ENCODE measurements around the gene B3GAT3. TPM values are rescaled to one million over a fixed set of nuclear protein-coding genes. Genes with fewer than 3 reads are reported as not detected.
A peak's percentile ranks its signal among the peaks of the same experiment; 100 is the strongest.
"Not testable (repeated sequence)": the region's sequence is repeated elsewhere in the genome, so short reads cannot be mapped to it uniquely, and the experiment has no call there.

Gene B3GAT3
- total RNA-seq, 4 donors from 2014 or later: 18.8 to 40.7 (median 23.2) TPM

DNA sequence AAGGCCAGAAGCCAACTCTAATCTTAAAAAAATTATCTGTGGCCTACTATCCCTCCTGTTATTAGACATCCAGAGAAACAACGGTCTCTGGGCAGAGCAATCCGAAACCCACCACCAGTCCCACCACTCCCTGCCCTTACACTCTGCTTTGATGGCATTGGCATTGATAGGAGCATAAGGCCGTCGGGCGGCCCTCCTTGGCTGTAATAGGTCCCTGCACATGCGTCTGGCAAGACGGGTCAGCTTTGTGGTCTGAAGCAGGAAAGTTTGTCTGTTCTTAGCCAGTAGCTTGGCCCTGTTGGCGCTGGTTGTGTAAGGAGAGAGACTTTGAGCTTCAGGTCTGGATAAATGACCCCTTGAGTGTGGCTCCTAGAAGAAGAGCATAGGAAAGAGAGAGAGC is 26.7 kb downstream of the B3GAT3 start:
- DNase-seq (ENCODE audit: low spot score): no peak
- no peak for ATAC-seq (ENCODE audit: low FRiP score)
- TF ChIP-seq, protein P1, sequence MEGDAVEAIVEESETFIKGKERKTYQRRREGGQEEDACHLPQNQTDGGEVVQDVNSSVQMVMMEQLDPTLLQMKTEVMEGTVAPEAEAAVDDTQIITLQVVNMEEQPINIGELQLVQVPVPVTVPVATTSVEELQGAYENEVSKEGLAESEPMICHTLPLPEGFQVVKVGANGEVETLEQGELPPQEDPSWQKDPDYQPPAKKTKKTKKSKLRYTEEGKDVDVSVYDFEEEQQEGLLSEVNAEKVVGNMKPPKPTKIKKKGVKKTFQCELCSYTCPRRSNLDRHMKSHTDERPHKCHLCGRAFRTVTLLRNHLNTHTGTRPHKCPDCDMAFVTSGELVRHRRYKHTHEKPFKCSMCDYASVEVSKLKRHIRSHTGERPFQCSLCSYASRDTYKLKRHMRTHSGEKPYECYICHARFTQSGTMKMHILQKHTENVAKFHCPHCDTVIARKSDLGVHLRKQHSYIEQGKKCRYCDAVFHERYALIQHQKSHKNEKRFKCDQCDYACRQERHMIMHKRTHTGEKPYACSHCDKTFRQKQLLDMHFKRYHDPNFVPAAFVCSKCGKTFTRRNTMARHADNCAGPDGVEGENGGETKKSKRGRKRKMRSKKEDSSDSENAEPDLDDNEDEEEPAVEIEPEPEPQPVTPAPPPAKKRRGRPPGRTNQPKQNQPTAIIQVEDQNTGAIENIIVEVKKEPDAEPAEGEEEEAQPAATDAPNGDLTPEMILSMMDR (IDR thresholded peaks at IDR 0.05): no peak

DNA sequence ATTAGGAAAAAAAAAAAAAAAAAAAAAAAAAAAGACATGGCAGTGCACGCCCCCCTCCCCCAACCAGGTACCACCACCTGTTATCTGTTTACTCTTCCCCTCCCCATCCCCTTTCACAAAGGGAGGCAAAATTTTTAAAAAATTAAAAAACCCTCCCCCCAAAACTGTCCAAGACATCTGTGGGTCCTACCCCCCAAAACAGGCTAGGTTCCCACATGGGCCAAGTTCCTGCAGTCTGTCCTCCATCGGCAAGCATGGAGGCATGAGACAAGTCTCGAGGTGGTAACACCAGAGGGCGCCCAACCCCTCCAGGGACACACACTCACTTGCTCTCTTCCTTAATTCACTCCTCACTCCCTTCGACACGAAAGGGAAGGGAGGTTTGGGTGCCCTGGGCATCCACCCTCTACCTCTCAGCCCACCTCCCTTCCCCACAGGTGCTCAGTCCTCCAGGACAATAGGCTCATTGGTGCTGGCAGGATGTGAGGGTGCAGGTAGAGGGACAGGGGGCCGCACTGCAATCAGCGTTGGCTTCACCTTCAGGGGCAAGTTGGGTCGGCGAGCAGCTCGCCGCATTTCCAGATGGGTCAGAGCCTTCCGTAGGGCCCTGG is 28.2 kb downstream of the B3GAT3 start:
- TF ChIP-seq, protein P1 (IDR thresholded peaks at IDR 0.05): no peak
- DNase-seq (ENCODE audit: low spot score): peak; percentile 77
- no peak for ATAC-seq (ENCODE audit: low FRiP score)

DNA sequence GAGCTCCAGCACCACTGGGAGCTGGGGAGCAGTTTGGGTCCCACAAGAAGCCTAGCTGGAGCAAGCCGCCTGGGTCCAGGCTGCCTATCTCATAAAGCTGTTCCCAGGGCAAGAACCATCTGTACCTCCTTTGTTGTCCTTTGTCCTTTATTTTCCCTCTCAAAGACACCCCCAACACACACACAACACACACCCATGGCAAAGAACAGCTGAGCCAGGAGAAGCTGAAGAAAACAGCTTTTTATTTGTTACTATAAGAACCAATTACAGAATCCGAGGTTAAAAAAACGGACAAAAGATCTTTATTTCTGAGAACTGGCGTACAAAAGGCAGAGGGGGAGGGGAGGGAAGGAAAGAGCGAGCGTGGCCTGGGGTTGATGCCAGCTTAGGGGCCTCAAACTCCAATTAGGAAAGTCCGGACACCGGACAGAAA is 28.8 kb downstream of the B3GAT3 start:
- DNase-seq (ENCODE audit: low spot score): no peak

DNA sequence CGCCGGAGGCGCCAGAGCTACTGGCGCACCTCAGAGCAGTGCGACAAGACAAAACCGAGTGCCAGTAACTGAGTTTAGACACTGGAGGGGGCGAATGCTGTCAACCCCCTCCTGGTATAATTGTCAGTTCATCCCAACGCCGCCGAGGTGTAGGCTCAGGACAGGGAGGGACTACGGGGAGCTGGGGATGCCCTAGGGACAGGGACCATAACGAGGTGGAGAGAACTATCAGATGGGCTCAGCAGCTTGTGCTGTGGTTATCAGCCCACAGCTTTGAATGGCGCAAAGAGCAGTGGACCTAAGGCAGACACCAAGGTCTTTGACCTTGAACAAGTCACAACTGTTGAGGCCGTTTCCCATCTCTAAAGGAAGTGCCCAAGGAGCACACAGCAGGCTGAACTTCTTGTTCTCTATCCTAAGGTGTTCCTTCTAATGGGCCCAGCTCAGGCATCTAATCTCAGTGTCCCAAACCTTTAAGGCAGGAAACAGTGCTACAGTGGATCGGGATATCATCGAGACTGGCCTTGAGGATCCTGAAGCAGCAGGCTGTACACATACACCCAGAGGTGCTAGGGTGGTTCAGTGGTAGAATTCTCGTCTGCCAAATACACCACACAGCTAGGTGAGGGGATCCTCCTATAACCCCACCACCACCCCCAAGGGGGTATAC is 29.5 kb downstream of the B3GAT3 start:
- DNase-seq (ENCODE audit: low spot score): no peak
- TF ChIP-seq, protein P1 (IDR thresholded peaks at IDR 0.05): no peak
- peak; percentile 5 for ATAC-seq (ENCODE audit: low FRiP score)

More for the DNA sequence above, 28.8 kb downstream of the B3GAT3 start:
- ATAC-seq (ENCODE audit: low FRiP score): no peak
- TF ChIP-seq, protein P1 (IDR thresholded peaks at IDR 0.05): no peak

DNA sequence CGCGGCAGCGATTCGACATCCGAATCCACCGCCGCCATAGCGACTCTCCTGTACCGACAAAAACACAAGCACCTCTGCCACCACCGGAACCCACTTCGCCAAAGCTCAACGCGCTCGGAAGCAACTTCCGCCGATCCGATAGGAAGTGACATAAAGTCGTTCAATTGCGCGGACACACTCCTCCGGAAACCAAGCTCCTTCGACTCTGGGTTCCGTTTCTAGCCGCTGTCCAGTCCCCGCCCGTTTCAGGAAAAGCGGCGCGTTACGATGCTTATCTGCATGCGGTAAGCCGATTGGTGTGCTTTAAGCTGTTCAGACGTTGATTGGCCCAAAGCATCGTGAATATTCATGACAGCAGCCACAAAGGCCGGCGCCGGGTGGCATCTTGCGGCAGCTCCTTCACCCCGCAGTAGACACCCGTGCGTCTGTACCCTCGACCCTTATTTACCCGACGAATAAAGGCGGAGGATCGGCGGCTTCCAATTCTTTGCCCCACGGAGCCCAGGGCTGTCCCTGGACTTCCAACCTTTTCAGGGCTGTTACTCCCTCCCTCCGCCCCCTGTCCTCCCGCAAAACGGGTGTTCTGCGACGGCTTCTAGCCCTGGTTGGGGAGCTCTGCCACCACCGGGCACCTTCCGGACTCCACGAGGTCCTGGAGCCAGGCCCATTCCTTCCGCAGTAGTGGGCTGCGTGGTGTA is 30.2 kb downstream of the B3GAT3 start, which contains the start of gene TUT1:
TUT1 (minus strand) TSS at position 76 of the 698 bp plus-strand sequence; CDS start at position 38, 38 bp downstream.
- peak; percentile 97 for ATAC-seq (ENCODE audit: low FRiP score)
- TF ChIP-seq, protein P1 (IDR thresholded peaks at IDR 0.05): no peak
- peak; percentile 91 for DNase-seq (ENCODE audit: low spot score)

DNA sequence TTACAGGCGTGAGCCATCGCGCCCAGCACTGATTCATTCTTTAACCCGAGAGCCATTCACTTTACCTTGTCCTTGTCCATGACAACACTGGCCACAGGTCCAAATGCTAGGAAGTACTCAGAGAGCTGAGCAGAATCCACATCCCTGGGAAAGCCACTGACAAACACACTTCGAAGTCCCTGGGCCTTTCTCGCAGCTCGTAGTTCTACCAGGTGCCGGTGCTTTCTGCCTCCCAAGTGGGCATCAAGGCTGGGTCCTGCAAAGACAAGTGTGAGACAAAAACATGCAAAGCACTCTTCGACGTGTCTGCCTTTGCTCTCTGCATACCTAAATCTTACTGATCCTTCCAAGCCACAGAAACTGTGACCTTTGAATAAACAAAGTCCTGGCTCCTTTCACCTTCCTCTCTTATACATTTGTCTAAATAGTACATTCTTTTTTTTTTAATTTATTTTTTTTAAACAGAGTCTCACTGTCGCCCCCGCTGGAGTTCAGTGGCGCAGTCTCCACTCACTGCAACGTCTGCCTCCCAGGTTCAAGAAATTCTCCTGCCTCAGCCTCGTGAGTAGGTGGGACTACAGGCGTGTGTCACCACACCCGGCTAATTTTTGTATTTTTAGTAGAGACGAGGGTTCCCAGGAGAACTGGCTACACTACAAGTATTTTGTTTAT is 32.7 kb downstream of the B3GAT3 start:
- DNase-seq (ENCODE audit: low spot score) (no peak), ATAC-seq (ENCODE audit: low FRiP score) (no peak)
- TF ChIP-seq, protein P1 (IDR thresholded peaks at IDR 0.05): no peak

DNA sequence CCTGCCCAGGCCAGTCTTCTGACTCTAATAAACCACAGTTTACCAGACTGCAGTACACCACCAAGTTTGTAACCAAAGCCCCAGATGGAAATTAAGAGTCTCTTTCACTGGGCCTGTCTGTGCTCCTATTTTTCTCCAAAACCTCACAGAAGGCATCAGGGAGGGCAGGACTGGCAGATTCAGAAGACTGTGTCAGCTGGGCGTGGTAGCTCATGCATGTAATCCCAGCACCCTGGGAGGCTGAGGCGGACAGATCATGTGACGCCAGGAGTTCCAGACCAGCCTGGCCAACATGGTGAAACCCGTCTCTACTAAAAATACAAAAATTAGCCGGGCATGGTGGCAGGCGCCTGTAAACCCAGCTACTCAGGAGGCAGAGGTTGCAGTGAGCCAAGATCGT is 36.4 kb downstream of the B3GAT3 start:
- DNase-seq (ENCODE audit: low spot score); ATAC-seq (ENCODE audit: low FRiP score): not testable (repeated sequence)

DNA sequence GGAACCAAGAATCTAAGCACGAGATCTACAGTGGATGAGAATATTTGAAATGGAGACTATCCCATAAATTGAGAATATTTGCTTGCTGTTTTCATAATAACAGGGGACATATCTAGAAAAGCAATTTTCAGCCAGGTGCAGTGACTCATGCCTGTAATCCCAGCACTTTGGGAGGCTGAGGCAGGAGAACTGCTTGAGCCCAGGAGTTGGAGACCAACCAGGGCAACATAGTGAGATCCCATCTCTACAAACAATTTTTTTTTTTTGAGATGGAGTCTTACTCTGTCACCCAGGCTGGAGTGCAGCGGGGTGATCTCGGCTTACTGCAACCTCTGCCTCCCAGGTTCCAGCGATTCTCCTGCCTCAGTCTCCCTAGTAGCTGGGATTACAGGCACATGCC is 40.1 kb downstream of the B3GAT3 start:
- not testable (repeated sequence) for DNase-seq (ENCODE audit: low spot score); ATAC-seq (ENCODE audit: low FRiP score)

All from omental fat pad (tissue), 4 donors.